GM21825 (cell line): ENCODE data around the gene COG5.
"Not testable (repeated sequence)": the region's sequence is repeated elsewhere in the genome, so short reads cannot be mapped to it uniquely, and the experiment has no call there.

Experiments used
- ATAC-seq: cut with Tn5 transposase; IDR thresholded peaks from one replicate; pipeline ENCODE4 v1.9.1; 2021; ENCODE audit warnings: mild to moderate bottlenecking, moderate library complexity; ENCODE audit not compliant: unreplicated experiment

The COG5 gene

DNA sequence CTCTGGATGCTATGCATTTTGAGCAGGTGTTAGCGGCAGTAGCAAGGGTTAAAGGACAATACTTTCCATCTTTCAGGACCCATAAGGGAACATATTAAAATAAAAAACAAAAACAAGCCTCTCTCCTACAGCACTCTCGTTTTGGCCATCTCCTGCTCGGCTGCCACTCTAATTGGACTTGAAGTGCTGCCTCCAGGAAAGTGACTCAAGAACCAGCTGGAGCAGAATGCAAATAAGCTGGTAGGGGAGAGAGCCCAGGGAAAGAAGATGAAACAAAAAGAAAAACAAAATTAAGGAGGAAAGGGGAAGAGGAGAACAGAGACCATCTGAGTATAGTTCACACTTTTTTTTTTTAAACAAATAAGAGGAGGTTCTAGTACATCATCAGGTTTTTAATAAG is 329.3 kb downstream of the COG5 start:
- ATAC-seq = no peak

DNA sequence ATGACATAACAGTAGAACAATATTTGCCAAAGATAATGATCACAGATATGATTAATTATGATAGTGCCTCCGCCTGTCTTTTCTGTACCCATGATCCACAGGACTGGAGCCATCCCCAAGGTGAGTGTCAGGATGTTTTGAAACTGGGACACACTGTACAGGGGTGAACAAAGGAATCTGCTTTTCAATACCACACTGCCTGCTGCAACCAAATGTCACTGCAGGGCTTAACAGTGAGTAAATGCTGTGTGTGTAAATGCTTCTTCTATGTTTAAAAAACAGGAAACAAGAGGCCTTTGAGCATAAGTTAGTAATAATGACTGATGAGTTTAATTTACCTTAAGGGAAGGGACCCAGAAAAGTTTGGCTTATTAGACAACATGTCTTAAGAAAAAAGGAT is 329.7 kb downstream of the COG5 start:
- ATAC-seq = no peak

DNA sequence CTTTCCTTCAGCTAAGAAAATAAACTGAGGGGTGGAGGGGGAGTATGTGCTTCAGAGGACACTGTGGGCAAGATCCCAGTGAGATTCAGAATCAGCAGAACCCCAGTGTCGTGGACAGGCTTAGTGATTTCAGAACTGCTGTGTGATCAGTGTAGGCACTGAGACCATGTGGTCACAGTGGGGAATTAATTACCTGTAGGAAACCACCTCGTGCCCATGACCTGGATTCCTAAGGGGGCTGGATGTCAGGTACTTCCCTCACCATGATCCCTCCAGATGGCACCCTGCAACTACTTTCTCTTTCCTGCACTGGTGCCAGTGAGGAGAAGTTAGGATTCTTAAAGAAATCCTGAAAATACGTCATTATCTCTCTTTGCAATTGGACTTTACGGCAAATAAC is 330.5 kb downstream of the COG5 start:
- no peak for ATAC-seq

DNA sequence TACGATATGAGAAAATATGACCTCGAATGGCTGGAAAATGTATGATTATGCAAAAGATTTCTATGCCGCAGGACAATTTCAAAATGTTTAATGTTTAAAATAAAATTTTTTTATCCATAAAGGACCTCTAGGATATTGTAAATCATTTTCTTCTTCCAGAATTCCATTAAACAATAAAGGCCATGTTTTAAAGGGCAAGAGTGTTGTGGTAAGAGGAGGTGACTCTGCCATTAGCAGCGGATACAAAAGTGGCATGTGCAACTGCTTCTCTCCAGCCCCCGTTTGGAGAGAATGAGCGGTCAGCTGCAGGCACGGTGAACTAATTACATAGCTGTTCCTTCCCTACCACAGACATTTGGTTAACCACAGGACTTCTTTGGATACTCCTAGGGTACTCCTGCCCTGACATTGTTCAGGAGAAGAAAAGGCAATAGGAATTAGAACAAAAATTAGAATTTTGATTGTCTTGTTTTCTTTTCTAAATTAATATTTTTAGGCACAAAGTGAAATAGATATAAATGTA is 331.1 kb downstream of the COG5 start:
- no peak for ATAC-seq

DNA sequence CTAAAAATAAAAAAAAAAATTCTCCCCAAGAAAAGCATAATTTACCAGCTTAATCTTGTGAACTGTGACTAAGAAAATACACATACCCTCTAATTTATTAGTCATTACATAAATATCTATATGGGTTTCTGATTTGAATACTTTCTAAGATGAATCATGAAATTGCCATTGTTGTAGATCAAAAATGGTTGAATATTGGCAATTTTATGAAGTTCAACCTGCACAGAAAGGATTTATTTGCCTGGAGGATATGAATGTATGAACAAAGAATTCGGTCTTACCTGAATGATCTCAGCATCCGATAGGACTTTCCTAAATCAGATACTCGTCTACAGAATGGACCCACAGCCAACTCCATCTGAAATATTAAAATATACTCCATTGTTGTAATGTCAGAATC is 333.4 kb downstream of the COG5 start:
- ATAC-seq = no peak

DNA sequence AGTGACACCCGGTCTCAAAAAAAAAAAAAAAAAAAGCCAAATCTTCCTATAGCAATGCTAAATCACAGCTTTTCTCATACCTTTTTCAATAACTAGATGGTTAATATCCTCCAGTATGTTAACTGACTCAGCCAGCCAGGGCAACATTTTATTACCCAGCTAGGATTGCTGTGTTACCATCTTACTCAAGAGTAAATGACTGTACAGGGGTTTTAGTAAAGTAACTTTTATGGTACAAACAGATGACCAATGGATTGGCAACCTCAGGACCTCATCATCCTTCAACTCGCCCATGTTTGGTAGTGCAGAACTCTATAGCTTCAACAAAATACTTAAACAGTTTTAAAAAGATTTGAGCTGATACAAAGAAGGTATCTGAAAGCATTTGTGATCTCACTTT is 335.4 kb downstream of the COG5 start:
- no peak for ATAC-seq

DNA sequence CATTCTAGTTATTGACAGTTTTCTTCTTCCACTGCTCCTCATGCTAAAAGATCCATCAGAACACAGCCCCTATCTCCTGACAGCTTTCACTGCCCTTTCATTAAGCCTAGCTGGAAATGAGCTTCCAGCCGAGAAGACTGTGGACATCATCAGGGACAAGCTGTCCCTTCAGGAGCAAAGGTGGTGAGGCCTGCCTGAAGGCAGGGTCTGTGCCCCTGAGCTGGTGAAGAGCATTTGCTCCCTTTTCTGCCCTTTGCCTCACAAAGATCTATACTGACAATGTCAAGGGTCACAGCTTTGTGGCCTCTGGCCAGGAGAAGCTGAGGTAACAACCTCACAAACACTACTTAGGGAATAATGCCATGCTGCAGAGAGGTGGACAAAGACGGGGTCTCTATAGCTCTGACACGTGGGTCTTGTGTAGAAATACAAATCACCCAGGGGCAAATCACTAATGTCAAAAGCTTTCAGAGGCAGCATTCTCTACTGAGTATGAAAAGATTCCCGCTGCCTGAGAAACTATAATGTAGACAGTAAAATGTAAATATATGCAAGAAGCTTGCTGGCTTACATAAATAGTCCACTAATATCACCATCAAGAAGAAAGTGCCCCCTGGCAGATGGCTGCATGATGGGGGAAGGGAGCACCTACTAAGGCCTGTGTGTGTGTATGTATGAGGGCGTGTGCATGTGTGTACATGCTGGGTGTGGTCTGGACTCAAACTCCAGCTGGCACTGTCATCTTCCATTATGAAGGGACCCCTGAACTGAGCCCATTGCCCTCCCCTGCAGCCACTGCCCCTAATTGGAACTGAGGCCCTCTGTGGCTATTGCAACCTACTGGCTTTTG is 339.1 kb downstream of the COG5 start:
- ATAC-seq = no peak

DNA sequence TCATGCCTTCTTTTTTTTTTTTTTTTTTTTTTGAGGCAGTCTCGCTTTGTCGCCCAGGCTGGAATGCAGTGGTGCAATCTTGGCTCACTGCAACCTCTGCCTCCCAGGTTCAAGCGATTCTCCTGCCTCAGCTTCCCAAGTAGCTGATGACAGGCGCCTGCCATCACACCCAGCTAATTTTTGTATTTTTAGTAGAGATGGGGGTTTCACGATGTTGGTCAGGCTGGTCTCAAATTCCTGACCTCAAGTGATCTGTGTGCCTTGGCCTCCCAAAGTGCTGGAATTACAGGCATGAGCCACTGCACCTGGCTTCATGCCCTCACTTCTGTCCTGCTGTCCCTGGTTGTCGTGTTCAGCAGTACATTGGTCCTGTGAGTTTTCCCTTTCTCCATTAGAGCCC is 342.9 kb downstream of the COG5 start:
- ATAC-seq = not testable (repeated sequence)

DNA sequence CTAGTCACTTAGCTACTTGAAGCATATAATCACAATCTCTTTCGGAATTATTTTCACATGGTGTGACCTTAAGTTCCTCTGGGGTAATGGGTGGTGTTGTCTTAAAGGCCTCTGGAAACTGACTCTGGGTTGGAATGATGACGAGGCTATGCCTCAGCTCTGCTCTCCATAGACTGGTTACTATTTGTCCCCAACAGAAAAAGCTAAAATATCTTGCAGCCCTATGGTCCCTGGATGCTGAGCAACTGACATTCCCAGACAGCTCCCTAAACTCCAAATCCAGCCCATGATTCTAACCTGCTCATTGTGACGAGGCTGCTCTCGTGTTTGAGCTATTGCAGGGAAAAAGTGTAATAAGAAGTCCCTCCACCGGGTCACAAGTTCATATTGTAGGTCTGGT is 343.4 kb downstream of the COG5 start:
- no peak for ATAC-seq

DNA sequence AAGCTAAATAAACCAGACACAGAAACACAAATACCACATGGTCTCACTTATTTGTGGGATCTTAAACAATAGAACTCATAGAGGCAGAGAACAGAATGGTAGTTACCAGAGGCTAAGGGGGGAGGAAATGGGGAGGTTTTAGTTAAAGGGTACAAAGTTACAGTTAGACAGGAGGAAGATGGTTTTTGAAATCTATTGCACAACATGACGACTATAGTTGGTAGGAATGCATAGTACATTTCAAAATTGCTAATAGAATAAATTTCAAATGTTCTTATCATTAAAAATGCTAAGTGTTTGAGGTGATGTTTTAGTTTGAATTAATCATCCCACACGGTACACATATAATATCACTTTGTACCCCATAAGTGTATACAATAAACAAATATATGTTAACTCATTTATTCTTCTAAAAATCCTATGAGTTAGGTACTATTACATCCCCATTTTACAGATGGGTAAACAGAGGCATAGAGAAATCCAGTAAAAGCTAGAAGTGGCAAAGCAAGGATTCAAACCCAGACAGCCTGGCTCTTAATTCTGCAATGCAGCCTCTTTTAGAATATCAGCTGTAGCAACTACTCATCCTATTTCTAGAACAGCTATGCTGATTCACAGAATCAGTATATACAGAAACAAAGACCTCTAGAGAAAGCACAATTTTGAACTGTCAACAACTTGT is 344.0 kb downstream of the COG5 start:
- no peak for ATAC-seq

DNA sequence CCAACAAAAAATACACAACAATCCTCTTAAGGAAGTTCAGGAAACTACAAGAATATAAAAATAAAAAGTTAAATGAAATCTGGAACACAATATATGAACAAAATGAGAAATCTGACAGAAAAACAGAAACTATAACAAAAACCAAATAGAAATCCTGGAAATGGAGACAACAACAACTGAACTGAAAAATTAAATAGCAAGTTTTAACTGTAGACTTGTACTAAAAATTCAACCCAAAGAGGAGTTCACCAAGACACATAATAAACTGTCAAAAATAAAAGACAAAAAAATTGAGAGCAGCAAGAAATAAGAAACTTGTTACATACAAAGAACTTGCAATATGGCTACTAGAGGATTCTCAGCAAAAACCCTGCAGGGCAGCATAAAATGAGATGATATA is 349.8 kb downstream of the COG5 start:
- ATAC-seq = no peak

DNA sequence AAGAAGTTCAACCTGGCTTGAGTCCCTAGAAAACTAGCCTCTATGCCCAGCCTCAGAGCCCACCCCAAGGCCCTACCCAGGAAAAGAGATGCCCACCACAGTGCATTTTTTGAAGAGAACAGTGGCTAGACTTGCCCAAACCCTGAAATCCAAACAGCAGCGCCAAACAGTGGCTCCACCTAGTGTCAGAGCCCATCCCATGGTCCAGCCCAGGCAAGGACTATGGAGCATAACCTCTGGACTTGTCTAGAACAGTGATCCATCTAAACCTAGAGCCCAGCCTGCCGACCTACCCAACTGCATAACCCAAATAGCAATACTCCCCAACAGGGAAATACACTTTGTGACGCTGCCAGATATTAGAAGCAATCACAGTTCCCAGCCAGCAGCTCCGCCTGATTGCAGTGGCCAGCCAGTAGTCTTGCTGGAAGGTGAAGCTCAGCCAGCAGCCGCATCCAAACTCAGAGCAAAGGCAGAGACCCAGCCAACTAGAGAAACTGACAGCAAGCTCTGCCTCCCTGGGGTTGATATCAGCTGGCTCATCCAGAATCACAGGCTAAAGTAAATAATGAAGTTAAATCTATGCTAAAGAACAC is 350.4 kb downstream of the COG5 start:
- ATAC-seq = no peak

DNA sequence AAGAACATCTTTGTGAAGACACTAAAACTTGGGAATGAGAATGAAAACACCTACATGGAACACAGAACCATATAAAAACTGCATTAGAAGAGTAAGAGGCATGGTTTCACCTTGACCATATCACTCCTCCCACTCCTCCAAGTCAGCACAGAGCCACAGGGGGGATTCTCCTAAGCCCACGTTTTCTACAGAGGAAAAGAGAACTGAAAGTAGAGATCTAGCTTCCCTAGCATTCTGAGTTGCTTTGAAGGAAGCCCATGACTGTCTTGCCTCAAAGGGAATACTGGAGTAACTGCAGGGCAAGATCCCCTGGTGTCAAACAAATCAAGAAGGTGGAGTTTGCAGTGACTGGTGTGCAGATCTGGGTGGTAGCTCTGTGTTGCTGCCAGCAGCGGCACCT is 351.0 kb downstream of the COG5 start:
- no peak for ATAC-seq

DNA sequence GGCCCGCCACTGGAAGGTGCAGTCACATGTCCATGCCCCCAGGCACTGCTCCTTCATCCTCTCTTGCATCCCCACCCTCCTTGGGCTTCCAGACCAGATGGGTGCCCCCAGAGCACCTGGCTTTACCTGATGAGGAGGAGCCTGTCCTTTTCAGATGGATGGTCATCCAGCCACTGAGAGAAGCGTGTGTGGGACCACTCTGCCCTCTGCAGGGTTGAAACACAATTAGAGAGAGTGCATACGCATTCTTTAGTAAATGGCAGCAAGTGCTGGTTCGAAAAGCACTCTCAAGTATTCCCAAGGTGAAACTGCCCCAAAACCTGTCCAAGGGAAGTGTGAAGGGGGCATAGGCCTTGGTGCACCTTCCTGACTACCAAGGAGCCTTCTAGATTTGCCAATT is 353.3 kb downstream of the COG5 start:
- no peak for ATAC-seq

DNA sequence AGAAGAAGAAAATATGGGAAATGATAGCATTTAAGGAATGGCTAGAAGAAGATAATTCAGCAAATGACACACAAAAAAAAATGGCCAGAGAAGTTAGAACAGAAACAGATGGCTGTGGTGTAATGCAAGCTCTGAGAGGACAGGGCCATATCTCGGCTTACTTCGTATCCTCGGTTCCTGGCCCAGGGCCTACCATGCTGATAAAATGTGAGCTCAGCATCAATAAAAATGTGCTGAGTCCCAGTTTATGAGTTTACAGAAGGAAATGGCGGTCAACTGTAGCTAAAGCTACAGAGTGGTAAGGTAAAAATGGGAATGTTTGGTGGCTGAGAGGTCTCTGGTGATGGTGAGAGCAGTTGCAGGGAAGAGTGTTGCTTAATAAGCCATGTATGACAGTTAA is 354.2 kb downstream of the COG5 start:
- no peak for ATAC-seq

DNA sequence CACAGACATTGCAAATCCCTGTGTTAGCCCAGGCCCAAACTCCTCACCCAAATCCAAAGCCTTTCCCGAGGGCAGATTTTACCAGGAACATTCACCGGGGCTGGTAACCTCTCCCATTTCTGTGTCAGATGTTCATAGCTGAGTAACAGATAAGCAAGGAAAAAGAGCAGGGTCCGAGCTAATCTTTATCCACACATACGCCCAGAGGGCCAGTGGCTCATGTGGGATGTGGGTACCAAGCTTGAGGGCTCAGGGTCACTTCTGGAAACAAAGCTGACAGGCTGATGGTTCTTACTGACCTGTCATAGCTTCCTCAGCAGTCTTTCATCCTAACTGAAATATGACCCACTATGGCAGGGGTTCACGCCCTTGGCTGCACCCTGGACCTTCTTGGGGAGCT is 355.2 kb downstream of the COG5 start:
- ATAC-seq = no peak

DNA sequence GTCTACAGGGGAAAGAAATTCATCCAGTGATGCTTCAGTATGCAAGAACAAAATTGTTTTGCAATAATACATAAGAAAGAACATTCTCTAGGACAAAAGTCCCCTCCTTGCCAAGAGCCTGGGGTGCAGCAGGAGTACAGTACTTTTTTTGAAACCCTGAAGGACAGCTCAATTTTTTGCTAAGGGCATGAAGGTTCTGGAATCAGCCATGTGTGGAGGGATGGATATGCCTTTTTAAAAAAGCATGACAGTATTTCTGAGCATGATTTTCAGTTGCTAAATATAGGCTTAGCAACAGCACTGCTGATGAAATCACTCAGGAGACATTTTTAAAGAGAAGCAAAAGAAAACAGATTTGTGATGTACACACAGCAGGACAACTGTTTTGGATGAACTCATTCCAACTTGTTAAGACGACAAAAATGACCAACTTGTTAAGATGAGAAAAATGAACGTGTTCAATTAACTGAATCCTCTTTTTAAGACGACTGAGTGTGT is 355.6 kb downstream of the COG5 start:
- no peak for ATAC-seq

DNA sequence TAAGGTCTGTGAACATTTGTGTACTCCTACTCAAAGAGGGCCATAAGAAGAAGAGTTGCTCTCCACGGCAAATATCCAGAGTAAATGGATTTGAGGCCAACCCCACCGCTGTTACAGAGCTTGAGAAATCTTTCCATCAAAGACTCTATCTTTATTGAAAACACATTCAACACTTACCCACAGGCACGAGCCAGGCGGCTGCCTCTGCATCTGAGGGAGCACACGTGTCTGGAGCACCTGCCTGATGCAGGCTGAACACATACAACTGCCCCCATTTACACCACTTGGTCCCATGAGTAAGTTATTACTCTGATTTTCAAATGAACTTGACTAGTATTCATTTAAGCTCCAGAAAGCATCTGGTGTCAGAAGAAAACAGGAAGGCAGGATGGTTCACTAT is 356.3 kb downstream of the COG5 start:
- no peak for ATAC-seq

DNA sequence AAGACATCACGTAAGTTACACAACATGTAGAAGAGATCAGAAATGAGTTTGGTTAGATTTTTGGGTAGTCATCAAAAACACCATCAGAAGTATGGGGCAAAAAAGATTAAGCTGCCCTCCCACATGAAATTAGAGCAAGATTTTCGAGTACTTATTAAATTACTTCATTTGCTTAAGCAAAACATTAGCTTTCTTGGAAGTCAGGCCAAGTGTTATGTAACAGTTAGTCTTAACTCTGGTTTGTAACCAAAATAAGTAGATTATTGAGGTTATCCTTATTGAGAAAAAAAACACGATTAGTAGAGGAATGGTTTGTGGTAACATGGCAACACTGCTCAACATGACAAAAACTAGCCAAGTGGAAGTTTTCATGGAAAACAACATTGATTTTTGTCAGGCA is 357.0 kb downstream of the COG5 start:
- ATAC-seq = no peak

DNA sequence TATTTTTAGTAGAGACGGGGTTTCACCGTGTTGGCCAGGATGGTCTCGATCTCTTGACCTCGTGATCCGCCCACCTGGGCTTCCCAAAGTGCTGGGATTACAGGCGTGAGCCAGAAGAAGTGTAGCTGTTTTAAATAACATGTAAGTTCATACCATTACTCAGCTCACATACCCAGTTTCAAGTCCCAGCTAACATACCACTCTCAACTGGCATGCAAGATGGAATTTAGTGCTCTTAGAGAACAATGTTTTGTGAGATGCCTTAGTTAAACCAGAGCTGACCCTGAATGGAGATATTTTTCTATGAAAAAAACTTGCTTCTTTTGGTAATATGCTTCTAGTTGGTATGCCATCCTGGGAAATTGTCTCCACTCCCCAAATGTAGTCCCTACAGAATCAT is 357.6 kb downstream of the COG5 start:
- ATAC-seq = no peak

DNA sequence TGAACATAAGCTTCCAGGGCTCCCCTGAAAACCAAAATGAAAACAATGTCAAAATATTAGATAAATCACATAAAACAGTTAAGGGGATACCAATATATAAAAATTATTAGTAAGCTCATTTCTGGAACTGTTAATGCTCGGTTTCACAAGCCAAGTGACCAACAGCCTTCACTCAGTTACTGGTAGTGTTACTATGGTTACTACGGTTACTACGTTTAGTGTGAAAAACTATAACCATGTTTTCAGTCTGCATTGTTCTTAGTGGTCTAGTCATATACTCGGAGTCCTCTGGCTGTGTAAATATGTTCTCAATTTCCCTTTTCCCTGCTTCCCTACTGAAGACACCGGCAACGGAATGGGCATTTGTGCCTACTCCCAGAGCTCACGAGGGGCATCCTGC is 360.1 kb downstream of the COG5 start:
- no peak for ATAC-seq
